ENCODE results near the gene GGPS1. TPM values are rescaled to one million over a fixed set of nuclear protein-coding genes. Genes with fewer than 3 reads are reported as not detected.
A peak's percentile ranks its signal among the peaks of the same experiment; 100 is the strongest.

GGPS1 gene
- total RNA-seq, 2 experiments from 2014 or later, result 21.9 to 30.8 TPM

- Histone ChIP-seq H3K79me2 (ENCODE audit: insufficient read depth, low read depth, low read length) (peaks cover 14% of the 10 kb centered on the region; the same call in 1 of the 2 replicates), H3K9me2 (ENCODE audit: insufficient read depth, low read length) (no peaks in the 10 kb centered on the region), H3K4me3 (ENCODE audit: low read depth, low read length, poor library complexity, severe bottlenecking) (peak overlapping the region; percentile 86), H2AFZ (ENCODE audit: low read length) (no peak overlapping the region), H3K4me1 (ENCODE audit: insufficient read depth, low read length, poor library complexity, severe bottlenecking) (peaks cover 10% of the 10 kb centered on the region), H3K36me3 (ENCODE audit: insufficient read depth, low read length) (no peaks in the 10 kb centered on the region), H3K27ac (ENCODE audit: low read depth, low read length, poor library complexity, severe bottlenecking) (no peak overlapping the region), H3K9me3 (ENCODE audit: low read length) (no peaks in the 10 kb centered on the region), H4K20me1 (ENCODE audit: insufficient read depth, low read length) (no peaks in the 10 kb centered on the region), H3K4me2 (ENCODE audit: low read length) (peak overlapping the region; percentile 70)
- ChIA-PET POLR2A (interaction anchor here (1.3 kb wide), 1 partner anchor 10 kb away, joined by 5 read pairs; no protein-coding TSS in a partner anchor), CTCF (ENCODE audit: unreplicated experiment) (no interaction called here)
- intact Hi-C loops (cut with micrococcal nuclease; ENCODE audit: unreplicated experiment), result no loop called here
- BruUV-seq (replicated peaks), result no TSS peak
- no peak for DNase-seq (ENCODE audit: low spot score)
- no peak for TF ChIP-seq EZH2phosphoT487 (IDR thresholded peaks at IDR 0.05; ENCODE audit: borderline replicate concordance, low read depth, low read length)
- no peak for TF ChIP-seq CTCF (conservative IDR thresholded peaks at IDR 0.05; ENCODE audit: low read length)
Observed at GRCh38 chr1:235368428-235368827, 40.1 kb downstream of the GGPS1 start.

DNA sequence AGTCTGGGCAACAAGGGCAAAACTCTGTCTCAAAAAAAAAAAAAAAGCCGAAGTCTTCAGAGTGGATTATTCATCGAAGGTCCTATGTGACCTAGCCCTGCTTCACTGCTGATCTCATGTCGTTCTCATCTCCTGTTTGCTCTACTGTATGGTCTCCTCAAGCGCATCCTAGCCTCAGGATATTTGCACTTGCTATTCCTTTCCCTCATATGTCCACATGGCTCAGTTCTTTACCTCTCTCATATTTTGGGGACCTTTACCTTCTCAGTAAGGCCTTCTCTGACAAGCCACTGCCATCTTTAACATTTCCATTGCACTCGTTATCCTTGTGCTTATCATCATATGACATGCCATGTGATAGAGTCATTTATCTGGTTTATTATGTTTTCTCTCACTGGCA is 41.4 kb downstream of the GGPS1 start:
- Histone ChIP-seq H3K79me2 (ENCODE audit: insufficient read depth, low read depth, low read length) (peaks cover 14% of the 10 kb centered on the region; the same call in 1 of the 2 replicates), H3K9me2 (ENCODE audit: insufficient read depth, low read length) (no peaks in the 10 kb centered on the region), H3K36me3 (ENCODE audit: insufficient read depth, low read length) (no peaks in the 10 kb centered on the region), H3K4me3 (ENCODE audit: low read depth, low read length, poor library complexity, severe bottlenecking) (no peak overlapping the region), H4K20me1 (ENCODE audit: insufficient read depth, low read length) (no peaks in the 10 kb centered on the region), H2AFZ (ENCODE audit: low read length) (no peak overlapping the region), H3K9me3 (ENCODE audit: low read length) (no peaks in the 10 kb centered on the region), H3K4me1 (ENCODE audit: insufficient read depth, low read length, poor library complexity, severe bottlenecking) (peaks cover 10% of the 10 kb centered on the region), H3K4me2 (ENCODE audit: low read length) (no peak overlapping the region), H3K27ac (ENCODE audit: low read depth, low read length, poor library complexity, severe bottlenecking) (no peak overlapping the region)
- no peak for TF ChIP-seq EZH2phosphoT487 (IDR thresholded peaks at IDR 0.05; ENCODE audit: borderline replicate concordance, low read depth, low read length)
- TF ChIP-seq CTCF (conservative IDR thresholded peaks at IDR 0.05; ENCODE audit: low read length), result no peak
- CTCF ChIA-PET (ENCODE audit: unreplicated experiment), result no interaction called here
- intact Hi-C loops (cut with micrococcal nuclease; ENCODE audit: unreplicated experiment), result no loop called here
- no TSS peak for BruUV-seq (replicated peaks)
- no peak for DNase-seq (ENCODE audit: low spot score)
- POLR2A ChIA-PET, result no interaction called here

GRCh38 chr1:235375919-235376605 is 47.7 kb downstream of the GGPS1 start:
- ChIA-PET POLR2A (interaction anchor here (0.6 kb wide), 1 partner anchor 32 kb away, joined by 3 read pairs; no protein-coding TSS in a partner anchor), CTCF (ENCODE audit: unreplicated experiment) (no interaction called here)
- BruUV-seq (replicated peaks), result no TSS peak

More at GRCh38 chr1:235375919-235376605, 47.7 kb downstream of the GGPS1 start:
- Histone ChIP-seq H3K9me2 (ENCODE audit: insufficient read depth, low read length) (no peaks in the 10 kb centered on the region), H3K36me3 (ENCODE audit: insufficient read depth, low read length) (peaks cover 11% of the 10 kb centered on the region), H3K4me3 (ENCODE audit: low read depth, low read length, poor library complexity, severe bottlenecking) (no peak overlapping the region), H3K79me2 (ENCODE audit: insufficient read depth, low read depth, low read length) (peaks cover 6% of the 10 kb centered on the region; the same call in 1 of the 2 replicates), H3K4me2 (ENCODE audit: low read length) (no peak overlapping the region), H3K9me3 (ENCODE audit: low read length) (no peaks in the 10 kb centered on the region), H3K27ac (ENCODE audit: low read depth, low read length, poor library complexity, severe bottlenecking) (no peak overlapping the region), H4K20me1 (ENCODE audit: insufficient read depth, low read length) (no peaks in the 10 kb centered on the region), H2AFZ (ENCODE audit: low read length) (no peak overlapping the region), H3K4me1 (ENCODE audit: insufficient read depth, low read length, poor library complexity, severe bottlenecking) (no peaks in the 10 kb centered on the region)
- no peak for DNase-seq (ENCODE audit: low spot score)
- TF ChIP-seq CTCF (conservative IDR thresholded peaks at IDR 0.05; ENCODE audit: low read length) (no peak), EZH2phosphoT487 (IDR thresholded peaks at IDR 0.05; ENCODE audit: borderline replicate concordance, low read depth, low read length) (no peak)
- intact Hi-C loops (cut with micrococcal nuclease; ENCODE audit: unreplicated experiment), result no loop called here
